Measurements from ENCODE around the gene UBE2U.

UBE2U gene

GRCh38 chr1:64184003-64184440 lies 19.4 kb upstream of the UBE2U start:
- in situ Hi-C loops (cut with MboI; ENCODE audit: low sequenced_read_pairs, unreplicated experiment): no loop called here
- TF ChIP-seq, protein P1, sequence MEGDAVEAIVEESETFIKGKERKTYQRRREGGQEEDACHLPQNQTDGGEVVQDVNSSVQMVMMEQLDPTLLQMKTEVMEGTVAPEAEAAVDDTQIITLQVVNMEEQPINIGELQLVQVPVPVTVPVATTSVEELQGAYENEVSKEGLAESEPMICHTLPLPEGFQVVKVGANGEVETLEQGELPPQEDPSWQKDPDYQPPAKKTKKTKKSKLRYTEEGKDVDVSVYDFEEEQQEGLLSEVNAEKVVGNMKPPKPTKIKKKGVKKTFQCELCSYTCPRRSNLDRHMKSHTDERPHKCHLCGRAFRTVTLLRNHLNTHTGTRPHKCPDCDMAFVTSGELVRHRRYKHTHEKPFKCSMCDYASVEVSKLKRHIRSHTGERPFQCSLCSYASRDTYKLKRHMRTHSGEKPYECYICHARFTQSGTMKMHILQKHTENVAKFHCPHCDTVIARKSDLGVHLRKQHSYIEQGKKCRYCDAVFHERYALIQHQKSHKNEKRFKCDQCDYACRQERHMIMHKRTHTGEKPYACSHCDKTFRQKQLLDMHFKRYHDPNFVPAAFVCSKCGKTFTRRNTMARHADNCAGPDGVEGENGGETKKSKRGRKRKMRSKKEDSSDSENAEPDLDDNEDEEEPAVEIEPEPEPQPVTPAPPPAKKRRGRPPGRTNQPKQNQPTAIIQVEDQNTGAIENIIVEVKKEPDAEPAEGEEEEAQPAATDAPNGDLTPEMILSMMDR (IDR thresholded peaks at IDR 0.05; ENCODE audit: borderline replicate concordance, control extremely low read depth, extremely low read depth, insufficient read depth, missing control alignments): no peak
- no peak for DNase-seq (ENCODE audit: low spot score)

DNA sequence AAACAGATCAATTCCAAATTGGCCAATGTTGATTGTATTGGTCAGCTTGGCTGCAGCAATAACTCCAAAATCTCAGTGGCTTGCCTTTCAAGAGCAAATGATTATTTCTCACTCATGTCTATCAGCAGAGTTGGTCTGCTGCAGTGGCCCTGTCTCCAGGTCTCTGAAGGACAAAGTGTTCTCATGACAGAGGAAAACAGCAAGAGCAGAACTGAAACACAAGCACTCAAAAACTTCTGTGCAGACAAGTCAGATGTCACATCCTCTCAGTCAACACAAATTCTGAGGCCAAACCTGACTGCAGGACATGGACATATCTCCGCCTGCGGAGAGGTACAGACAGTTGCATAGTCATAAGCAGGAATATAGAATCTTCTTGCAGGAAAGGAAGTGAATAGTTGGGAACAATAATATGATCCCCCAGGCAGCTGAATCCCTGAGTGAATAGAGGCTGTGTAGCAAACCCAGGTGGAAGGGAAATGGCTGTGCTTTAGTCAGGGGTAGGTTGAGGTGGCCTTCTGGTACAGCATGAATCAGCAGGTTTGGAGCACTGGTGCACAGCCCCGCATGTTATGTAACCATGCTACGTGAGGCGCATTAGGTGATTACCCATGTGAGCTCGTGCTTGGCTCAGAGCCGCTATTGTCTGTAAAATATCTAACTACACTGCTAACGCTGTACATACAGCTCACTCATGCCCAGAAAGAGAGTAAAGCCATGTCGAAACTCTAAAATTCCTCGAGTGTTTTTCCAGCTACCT lies 17.1 kb upstream of the UBE2U start:
- TF ChIP-seq, protein P1 (IDR thresholded peaks at IDR 0.05; ENCODE audit: borderline replicate concordance, control extremely low read depth, extremely low read depth, insufficient read depth, missing control alignments): no peak
- DNase-seq (ENCODE audit: low spot score): no peak
- in situ Hi-C loops (cut with MboI; ENCODE audit: low sequenced_read_pairs, unreplicated experiment): no loop called here

- in situ Hi-C loops (cut with MboI; ENCODE audit: low sequenced_read_pairs, unreplicated experiment): no loop called here
- DNase-seq (ENCODE audit: low spot score): no peak
- TF ChIP-seq, protein P1 (IDR thresholded peaks at IDR 0.05; ENCODE audit: borderline replicate concordance, control extremely low read depth, extremely low read depth, insufficient read depth, missing control alignments): no peak
These were observed 16.5 kb upstream of the UBE2U start for GRCh38 chr1:64186898-64187280.

GRCh38 chr1:64187646-64188045 lies 15.8 kb upstream of the UBE2U start:
- no peak for DNase-seq (ENCODE audit: low spot score)
- in situ Hi-C loops (cut with MboI; ENCODE audit: low sequenced_read_pairs, unreplicated experiment): no loop called here
- TF ChIP-seq, protein P1 (IDR thresholded peaks at IDR 0.05; ENCODE audit: borderline replicate concordance, control extremely low read depth, extremely low read depth, insufficient read depth, missing control alignments): no peak

- TF ChIP-seq, protein P1 (IDR thresholded peaks at IDR 0.05; ENCODE audit: borderline replicate concordance, control extremely low read depth, extremely low read depth, insufficient read depth, missing control alignments): no peak
- DNase-seq (ENCODE audit: low spot score): no peak
- in situ Hi-C loops (cut with MboI; ENCODE audit: low sequenced_read_pairs, unreplicated experiment): no loop called here
These were observed 11.1 kb upstream of the UBE2U start for GRCh38 chr1:64192290-64192689.

DNA sequence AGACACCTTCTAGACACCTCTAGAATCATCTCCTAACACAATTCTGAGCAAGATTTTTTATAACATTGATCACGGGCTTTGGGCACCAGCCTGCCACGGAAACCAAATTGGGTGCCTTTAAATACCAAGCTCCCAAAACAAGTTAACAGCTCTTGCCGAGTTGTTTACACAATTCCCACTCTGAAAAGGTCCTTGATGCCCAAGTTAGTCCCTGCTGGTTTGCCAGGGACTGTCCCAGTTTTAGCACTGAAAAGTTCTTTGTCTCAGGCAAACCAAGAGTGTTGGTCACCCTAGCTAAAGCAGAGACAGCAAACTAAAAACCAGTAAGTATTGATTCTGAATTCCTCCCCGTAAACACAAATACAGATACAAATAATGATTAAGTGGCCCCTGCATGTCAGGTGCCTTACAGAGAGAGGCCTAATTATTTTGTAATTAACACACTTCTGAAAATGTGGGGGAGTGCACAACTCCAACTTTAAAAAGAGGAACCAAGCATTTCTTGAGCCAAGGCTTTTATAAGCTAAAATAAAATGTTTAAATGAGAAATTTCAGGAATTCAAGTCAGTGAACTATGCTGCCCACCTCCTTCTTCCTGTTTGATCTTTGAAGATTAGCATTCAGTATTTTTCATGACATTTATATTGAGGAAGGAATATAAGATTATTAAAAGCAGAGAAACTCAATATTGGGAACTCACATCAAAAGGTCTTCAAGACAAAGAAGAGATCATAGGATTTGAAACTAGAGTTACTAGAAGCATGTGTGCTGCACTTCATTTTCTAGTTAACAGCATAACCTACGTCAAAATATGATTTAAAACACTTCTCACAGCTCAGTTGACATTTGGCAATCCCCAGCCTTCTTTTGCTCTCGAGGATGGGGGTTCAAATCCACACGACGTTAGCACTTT lies 9.0 kb upstream of the UBE2U start:
- in situ Hi-C loops (cut with MboI; ENCODE audit: low sequenced_read_pairs, unreplicated experiment): no loop called here
- TF ChIP-seq, protein P1 (IDR thresholded peaks at IDR 0.05; ENCODE audit: borderline replicate concordance, control extremely low read depth, extremely low read depth, insufficient read depth, missing control alignments): no peak
- no peak for DNase-seq (ENCODE audit: low spot score)
